GM18502 (cell line): ENCODE measurements around the gene HAO1.
"Not testable (repeated sequence)": the region's sequence is repeated elsewhere in the genome, so short reads cannot be mapped to it uniquely, and the experiment has no call there.

Source experiments
- ATAC-seq: cut with Tn5 transposase; IDR thresholded peaks from one replicate; pipeline ENCODE4 v1.9.1; 2021; ENCODE audit warnings: mild to moderate bottlenecking; ENCODE audit not compliant: unreplicated experiment, poor library complexity

HAO1 gene

GRCh38 chr20:7858734-7859250, 81.5 kb downstream of the HAO1 start:
- ATAC-seq: no peak

GRCh38 chr20:7856756-7857155, 83.5 kb downstream of the HAO1 start:
- no peak for ATAC-seq

- no peak for ATAC-seq
These were observed 84.7 kb downstream of the HAO1 start for GRCh38 chr20:7855545-7855944.

DNA sequence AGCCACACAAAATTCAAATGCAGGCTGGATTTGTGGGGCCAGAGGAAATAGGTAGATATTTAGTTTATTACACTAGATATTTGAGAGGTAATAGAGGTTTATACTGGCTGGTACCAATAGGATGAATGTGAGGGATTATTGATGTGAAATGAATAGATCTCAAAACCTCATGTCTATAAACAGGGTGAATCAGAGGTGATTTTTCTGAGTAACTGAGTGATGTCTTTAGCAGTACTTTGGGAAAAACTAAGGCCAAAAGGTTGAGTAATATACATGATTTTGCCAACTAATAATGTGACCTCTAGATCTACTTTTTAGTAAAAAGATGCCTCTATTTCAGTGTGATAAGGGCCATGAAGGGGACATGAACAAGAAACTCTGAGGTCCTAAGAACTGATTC, 86.8 kb downstream of the HAO1 start:
- no peak for ATAC-seq

DNA sequence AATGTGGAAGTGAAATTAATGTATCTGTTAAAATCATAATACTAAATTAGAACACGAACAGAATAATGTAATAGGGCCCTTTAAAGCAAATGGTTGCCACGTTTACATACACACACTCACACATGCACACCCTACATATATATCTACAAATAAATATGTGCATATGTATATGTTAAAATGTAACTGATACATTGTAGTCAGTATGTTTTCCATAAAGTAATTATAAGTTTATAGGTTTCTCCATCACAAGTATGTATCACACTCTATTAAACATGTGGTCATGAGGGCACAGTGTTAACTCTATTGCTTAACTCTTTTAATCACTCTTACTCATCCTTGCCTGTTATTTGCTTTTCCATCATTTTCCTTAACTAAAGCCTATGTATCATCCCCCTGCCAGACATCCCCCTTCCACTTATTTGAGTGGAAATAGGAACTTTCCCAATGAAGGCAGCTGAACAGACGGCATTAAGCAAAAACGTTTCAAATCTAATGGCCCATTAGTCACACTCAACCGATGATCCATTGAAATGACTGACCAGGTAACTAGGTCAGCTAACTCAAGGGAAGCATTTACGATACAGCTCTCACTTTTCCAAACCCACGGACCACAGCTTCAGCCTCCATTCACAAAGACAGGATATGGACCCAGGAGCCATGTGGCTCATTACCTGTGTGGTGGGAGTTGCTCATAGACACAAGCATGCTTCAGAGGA, 89.3 kb downstream of the HAO1 start:
- ATAC-seq: no peak

DNA sequence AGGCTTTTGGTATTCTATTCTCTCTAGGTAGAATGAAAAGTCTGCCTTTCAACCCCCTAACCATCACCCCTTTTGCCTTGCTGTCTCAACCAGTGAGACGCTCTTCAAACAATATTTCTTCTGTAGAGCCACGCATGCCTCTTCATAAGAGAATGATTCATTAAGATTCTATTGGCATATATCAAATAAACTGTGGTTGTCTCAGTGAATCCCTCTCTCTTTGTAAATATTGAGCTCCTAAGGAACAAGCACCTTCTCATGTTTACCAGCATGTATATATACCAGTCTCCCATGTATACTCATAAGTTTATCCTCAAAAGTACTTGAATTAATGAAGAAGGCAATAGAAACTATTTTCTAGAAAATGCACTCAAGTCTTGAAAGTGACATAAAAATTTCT, 90.6 kb downstream of the HAO1 start:
- ATAC-seq: no peak

DNA sequence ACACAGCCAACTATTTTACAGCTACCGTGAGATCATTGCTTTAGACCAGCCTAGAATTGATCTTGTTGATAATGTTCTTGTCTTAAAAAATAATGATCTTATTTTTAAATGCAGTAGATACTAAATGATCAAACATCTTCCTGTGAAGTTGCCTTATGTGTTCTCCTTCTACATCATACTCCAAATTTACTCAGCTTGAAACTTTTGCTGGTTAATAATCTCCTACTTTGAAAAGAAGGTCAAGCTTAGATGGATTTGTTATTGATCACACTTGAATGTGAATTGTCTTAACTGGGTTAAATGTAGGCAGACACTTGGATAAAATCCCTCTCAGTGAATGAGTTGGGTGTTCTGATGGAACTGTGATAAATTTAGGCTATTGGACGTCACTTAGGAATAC, 91.9 kb downstream of the HAO1 start:
- ATAC-seq: no peak

GRCh38 chr20:7843613-7844012, 96.6 kb downstream of the HAO1 start:
- no peak for ATAC-seq

DNA sequence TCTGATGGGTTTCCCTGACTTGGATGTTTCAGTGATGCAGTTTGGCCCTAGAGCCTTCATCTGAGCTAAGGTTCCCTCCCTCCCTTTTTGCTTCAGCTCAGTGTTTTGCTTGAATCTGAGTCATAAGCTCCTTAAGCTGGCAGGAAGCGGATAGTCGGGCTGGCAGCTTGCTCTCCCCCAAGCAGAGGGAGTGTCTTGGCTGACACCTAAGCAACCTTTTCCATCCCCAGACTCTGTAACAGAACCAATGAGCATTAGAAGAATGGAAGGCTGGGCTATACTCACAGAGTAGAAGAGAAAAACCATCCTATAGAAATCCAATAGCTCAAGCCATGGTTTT, 98.3 kb downstream of the HAO1 start:
- ATAC-seq: no peak

DNA sequence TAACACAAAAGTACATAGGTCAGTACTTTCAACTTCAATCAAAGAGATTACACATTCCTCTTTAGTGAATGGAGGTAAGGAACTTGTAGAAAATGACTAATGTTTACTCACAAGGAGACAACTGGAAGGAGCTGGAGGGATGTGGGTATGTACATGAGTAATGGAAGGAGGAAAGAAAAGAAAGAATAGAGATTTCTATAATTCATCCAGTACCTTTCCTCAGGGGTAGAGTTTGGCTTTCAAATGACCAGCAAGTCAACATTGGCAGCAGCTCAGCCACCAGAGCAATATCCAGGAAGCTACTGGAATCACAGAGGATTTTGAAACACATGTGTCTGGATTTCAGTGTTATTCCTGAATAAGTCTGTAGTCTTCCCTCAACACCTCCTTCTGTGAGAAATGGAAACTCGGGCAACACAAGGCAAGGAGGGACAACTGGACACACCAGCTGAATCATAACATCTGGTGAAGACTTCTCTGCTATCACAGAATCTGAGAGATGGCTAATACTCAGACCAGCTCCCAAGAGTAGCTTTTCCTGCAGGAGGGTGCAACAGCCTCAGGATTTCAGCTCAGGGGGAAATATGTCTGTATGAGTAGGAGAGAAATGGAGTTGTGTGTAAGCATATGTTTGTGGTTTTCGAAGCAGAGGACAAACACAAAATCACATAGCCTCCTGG, 98.8 kb downstream of the HAO1 start:
- ATAC-seq: no peak

- ATAC-seq: no peak
These were observed 104.2 kb downstream of the HAO1 start for GRCh38 chr20:7836076-7836475.

- ATAC-seq: not testable (repeated sequence)
These were observed 105.8 kb downstream of the HAO1 start for GRCh38 chr20:7834441-7834840.
